BJ (cell line): ENCODE measurements around the gene NOTCH1. TPM values are rescaled to one million over a fixed set of nuclear protein-coding genes. Genes with fewer than 3 reads are reported as not detected.

ENCODE experiments used
- CTCF ChIA-PET: fragments of 350-600 bp; formaldehyde crosslinking; extraction: SDS; loops from one replicate; lab custom pipeline; 2021; ENCODE audit warnings: antibody characterized with exemption, inconsistent platforms; lab: Yijun Ruan, JAX
- POLR2A ChIA-PET: fragments of 300-600 bp; sonication (Branson Sonifier 250); formaldehyde crosslinking; extraction: SDS; loops from one replicate; lab custom pipeline; 2021; ENCODE audit warnings: antibody characterized with exemption; lab: Charles Lee
- DNase-seq: peaks from one replicate; pipeline ENCODE4 v3.0.0-alpha.2; 2011; ENCODE audit warnings: low read depth
- H3K27me3 ChIP-seq: 2 replicates; pipeline ENCODE4 v1.6.0; 2011; ENCODE audit warnings: low read length; ENCODE audit not compliant: control insufficient read depth, insufficient read depth
- H3K36me3 ChIP-seq: 2 replicates; pipeline ENCODE4 v1.5.1; 2011; ENCODE audit warnings: low read length; ENCODE audit not compliant: control insufficient read depth, insufficient read depth
- H3K4me3 ChIP-seq: 2 replicates; pipeline ENCODE4 v1.5.1; 2011; ENCODE audit warnings: low read depth, mild to moderate bottlenecking, control low read depth, low read length
- polyA plus RNA-seq: library from polyadenylated mRNA; depleted of rRNA; stranded (reverse); fragments of >200 nt; gene quantifications from 2 replicates; pipeline ENCODE4 v1.2.3, GENCODE V29; 2011
- TF ChIP-seq, protein P1 (sequence below): IDR thresholded peaks from 2 replicates; pipeline ENCODE4 v1.5.1; 2011; ENCODE audit warnings: low read depth, mild to moderate bottlenecking, control low read depth, inconsistent platforms, low read length, moderate library complexity; ENCODE audit not compliant: insufficient read depth

The NOTCH1 gene
- polyA plus RNA-seq, 1 experiment, result 1.3 TPM

DNA sequence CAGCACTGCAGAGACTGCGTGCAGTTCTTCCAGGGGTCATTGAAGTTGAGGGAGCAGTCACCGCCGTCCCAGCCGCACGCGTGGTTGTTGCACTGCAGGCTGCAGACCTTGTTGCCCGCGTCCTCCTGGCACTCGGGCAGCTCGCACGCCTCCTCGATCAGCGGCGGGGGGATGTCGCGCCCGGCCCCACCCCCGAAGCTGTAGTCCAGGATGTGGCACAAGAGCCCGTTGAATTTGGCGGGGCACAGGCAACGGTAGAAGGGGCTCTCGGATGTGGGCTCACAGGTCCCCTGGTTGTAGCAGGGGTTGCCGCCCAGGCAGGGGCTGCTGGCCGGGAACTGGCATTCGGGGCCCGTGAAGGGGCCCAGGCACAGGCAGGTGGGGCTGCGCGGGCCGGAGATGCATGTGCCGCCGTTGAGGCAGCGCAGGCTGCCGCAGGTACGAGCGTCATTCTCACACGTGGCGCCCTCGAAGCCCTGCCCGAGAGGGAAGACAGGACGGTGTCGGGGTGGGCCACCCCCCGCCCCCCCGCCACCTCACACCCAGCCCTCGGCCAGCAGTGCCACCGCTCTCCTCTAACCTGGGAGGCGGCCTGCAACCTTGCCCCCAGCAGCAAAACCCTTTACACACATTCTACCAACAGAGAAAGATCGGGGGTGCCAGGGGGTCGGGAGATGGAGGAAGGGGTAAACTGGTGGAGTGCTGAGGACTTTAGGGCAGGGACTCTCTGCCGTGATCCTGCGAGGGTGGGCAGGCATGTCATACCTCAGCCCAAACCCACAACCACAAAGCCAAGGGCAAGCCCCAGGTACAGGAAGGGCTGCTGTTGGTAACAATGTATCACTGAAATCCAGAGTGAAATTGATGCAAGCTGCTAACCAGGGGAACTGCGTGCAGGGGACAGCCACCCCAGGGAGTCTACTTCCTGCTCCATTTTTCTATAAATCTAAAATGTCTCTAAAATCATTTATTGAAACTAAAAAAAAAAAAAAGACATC is 40.1 kb downstream of the NOTCH1 start:
- DNase-seq, result no peak
- TF ChIP-seq, protein P1, sequence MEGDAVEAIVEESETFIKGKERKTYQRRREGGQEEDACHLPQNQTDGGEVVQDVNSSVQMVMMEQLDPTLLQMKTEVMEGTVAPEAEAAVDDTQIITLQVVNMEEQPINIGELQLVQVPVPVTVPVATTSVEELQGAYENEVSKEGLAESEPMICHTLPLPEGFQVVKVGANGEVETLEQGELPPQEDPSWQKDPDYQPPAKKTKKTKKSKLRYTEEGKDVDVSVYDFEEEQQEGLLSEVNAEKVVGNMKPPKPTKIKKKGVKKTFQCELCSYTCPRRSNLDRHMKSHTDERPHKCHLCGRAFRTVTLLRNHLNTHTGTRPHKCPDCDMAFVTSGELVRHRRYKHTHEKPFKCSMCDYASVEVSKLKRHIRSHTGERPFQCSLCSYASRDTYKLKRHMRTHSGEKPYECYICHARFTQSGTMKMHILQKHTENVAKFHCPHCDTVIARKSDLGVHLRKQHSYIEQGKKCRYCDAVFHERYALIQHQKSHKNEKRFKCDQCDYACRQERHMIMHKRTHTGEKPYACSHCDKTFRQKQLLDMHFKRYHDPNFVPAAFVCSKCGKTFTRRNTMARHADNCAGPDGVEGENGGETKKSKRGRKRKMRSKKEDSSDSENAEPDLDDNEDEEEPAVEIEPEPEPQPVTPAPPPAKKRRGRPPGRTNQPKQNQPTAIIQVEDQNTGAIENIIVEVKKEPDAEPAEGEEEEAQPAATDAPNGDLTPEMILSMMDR, result no peak
- no peaks in the 10 kb centered on the region for H3K27me3 ChIP-seq
- no peak overlapping the region for H3K4me3 ChIP-seq
- ChIA-PET POLR2A (no interaction called here), CTCF (interaction anchor here (2.5 kb wide), 1 partner anchor 21 kb away, joined by 11 read pairs; no protein-coding TSS in a partner anchor)
- peaks cover 58% of the 10 kb centered on the region for H3K36me3 ChIP-seq

DNA sequence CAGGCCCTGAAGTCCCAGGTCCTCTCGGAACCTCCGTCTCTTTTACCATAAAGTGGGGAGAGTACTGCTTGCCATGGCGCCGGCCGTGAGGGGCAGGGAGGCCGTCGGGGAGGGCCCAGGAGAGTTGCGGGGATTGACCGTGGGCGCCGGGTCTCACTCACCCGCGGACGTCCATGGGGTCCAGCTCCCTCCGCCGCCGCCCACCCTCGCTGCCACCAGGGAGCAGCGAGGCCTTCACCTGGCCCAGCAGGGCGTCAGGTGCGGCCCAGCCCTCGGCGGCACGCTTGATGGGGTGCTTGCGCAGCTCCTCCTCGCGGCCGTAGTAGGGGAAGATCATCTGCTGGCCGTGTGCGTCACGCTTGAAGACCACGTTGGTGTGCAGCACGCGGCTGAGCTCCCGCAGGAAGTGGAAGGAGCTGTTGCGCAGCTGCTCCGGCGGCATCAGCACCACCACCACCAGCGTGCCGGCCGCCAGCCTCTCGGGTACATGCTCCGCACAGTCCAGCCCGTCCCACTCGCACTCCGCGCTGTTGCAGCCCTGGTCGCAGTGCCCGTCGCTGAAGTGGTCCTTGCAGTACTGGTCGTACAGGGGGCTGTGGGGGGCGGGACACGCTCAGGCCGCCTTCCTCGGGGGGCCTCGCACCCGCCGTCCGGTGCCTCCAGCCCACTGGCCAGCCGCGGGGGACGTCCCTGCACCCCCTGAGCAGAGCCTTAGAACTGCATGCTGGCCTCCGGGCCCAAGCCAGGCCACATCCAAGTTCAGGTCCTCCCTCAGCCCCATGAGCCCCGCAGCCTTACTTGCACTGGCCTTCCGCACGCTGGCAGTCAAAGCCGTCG is 41.1 kb downstream of the NOTCH1 start:
- ChIA-PET CTCF (interaction anchor here (0.9 to 2.5 kb wide), 4 partner anchors 17 to 122 kb away, joined by 3 to 11 read pairs (median 6); no protein-coding TSS in a partner anchor), POLR2A (no interaction called here)
- DNase-seq, result no peak
- Histone ChIP-seq H3K4me3 (no peak overlapping the region), H3K27me3 (no peaks in the 10 kb centered on the region), H3K36me3 (peaks cover 54% of the 10 kb centered on the region)
- TF ChIP-seq, protein P1, result no peak

DNA sequence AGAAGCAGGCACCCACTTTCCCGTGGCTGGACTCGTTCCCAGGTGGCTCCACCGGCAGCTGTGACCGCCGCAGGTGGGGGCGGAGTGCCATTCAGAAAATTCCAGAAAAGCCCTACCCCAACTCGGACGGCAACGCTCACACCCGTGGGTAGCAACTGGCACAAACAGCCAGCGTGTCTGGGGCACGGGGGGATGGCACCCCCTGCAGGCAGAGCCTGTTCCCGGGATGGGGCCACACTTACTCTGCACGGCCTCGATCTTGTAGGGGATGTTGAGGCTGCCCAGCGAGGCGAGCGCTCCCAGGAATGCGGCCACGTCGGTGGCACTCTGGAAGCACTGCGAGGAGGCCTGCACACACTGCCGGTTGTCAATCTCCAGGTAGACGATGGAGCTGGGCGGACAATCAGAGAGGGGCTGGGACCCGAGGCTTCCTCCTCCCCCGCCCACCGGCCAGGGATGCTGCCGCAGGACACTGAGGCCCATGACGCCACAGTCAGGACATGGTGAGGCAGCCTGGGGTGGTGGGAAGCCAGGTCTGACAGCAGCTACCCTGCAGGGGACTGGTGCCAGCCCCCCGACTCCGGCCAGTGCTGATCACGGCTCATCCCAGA is 42.8 kb downstream of the NOTCH1 start:
- Histone ChIP-seq H3K4me3 (no peak overlapping the region), H3K36me3 (peaks cover 54% of the 10 kb centered on the region), H3K27me3 (no peaks in the 10 kb centered on the region)
- TF ChIP-seq, protein P1, result no peak
- POLR2A ChIA-PET, result no interaction called here
- DNase-seq, result no peak
- CTCF ChIA-PET, result interaction anchor here (0.7 to 2.5 kb wide), 5 partner anchors 15 to 142 kb away, joined by 3 to 11 read pairs (median 5); no protein-coding TSS in a partner anchor

DNA sequence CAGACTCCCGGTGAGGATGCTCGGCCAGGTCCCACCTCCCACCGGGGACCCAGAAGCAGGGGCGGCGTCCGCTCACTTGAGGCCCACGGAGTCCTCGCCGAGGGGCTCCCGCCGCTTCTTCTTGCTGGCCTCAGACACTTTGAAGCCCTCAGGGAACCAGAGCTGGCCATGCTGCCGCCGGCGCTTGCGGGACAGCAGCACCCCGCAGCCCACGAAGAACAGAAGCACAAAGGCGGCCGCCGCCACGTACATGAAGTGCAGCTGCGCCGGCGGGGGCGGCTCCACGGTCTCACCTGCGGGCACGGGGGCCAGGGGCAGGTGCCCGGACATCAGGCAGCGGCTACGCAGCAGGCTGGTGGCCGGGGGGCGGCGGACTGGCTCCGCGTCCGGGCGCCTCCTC is 43.7 kb downstream of the NOTCH1 start:
- Histone ChIP-seq H3K27me3 (no peaks in the 10 kb centered on the region), H3K36me3 (peaks cover 50% of the 10 kb centered on the region), H3K4me3 (no peak overlapping the region)
- TF ChIP-seq, protein P1, result no peak
- no peak for DNase-seq
- CTCF ChIA-PET, result interaction anchor here (0.7 to 1.8 kb wide), 2 partner anchors 130 to 143 kb away, joined by 3 to 4 read pairs; no protein-coding TSS in a partner anchor
- POLR2A ChIA-PET, result no interaction called here
